ENCODE results near the gene CCSER1.

The CCSER1 gene

GRCh38 chr4:90982813-90983212 lies 855.6 kb downstream of the CCSER1 start:
- DNase-seq = no peak

GRCh38 chr4:90990284-90990683 lies 863.1 kb downstream of the CCSER1 start:
- DNase-seq = no peak

GRCh38 chr4:90992213-90992612 lies 865.0 kb downstream of the CCSER1 start:
- no peak for DNase-seq

- DNase-seq = no peak
Observed at GRCh38 chr4:90994851-90995574, 867.8 kb downstream of the CCSER1 start.

- no peak for DNase-seq
Observed at GRCh38 chr4:90995996-90996395, 868.8 kb downstream of the CCSER1 start.

- no peak for DNase-seq
Observed at GRCh38 chr4:90996813-90997212, 869.6 kb downstream of the CCSER1 start.

GRCh38 chr4:91015861-91016260 lies 888.7 kb downstream of the CCSER1 start:
- no peak for DNase-seq

GRCh38 chr4:91019513-91019912 lies 892.3 kb downstream of the CCSER1 start:
- DNase-seq = no peak

- no peak for DNase-seq
Observed at GRCh38 chr4:91025241-91026148, 898.3 kb downstream of the CCSER1 start.

- no peak for DNase-seq
Observed at GRCh38 chr4:91028228-91028627, 901.0 kb downstream of the CCSER1 start.

GRCh38 chr4:91031761-91032160 lies 904.6 kb downstream of the CCSER1 start:
- no peak for DNase-seq

GRCh38 chr4:91032725-91033445 lies 905.7 kb downstream of the CCSER1 start:
- no peak for DNase-seq

- no peak for DNase-seq
Observed at GRCh38 chr4:91035276-91035675, 908.1 kb downstream of the CCSER1 start.

GRCh38 chr4:91037951-91038350 lies 910.8 kb downstream of the CCSER1 start:
- DNase-seq = no peak

GRCh38 chr4:91057871-91058270 lies 930.7 kb downstream of the CCSER1 start:
- DNase-seq = no peak

GRCh38 chr4:91058345-91058744 lies 931.2 kb downstream of the CCSER1 start:
- no peak for DNase-seq

GRCh38 chr4:91064157-91064853 lies 937.1 kb downstream of the CCSER1 start:
- DNase-seq = no peak

- DNase-seq = no peak
Observed at GRCh38 chr4:91065117-91065516, 937.9 kb downstream of the CCSER1 start.

- DNase-seq = no peak
Observed at GRCh38 chr4:91070736-91071135, 943.5 kb downstream of the CCSER1 start.

- no peak for DNase-seq
Observed at GRCh38 chr4:91076147-91076546, 949.0 kb downstream of the CCSER1 start.

GRCh38 chr4:91085961-91086360 lies 958.8 kb downstream of the CCSER1 start:
- DNase-seq = no peak

GRCh38 chr4:91087743-91088142 lies 960.5 kb downstream of the CCSER1 start:
- DNase-seq = no peak

- DNase-seq = no peak
Observed at GRCh38 chr4:91089178-91089577, 962.0 kb downstream of the CCSER1 start.
